GM19397 (cell line): ENCODE data around the gene YEATS4.

Experiments used
- ATAC-seq: cut with Tn5 transposase; IDR thresholded peaks from one replicate; pipeline ENCODE4 v1.9.1; 2021; ENCODE audit warnings: mild to moderate bottlenecking, moderate library complexity; ENCODE audit not compliant: unreplicated experiment

The YEATS4 gene

GRCh38 chr12:69341328-69341727 is 18.2 kb upstream of the YEATS4 start:
- ATAC-seq = no peak

DNA sequence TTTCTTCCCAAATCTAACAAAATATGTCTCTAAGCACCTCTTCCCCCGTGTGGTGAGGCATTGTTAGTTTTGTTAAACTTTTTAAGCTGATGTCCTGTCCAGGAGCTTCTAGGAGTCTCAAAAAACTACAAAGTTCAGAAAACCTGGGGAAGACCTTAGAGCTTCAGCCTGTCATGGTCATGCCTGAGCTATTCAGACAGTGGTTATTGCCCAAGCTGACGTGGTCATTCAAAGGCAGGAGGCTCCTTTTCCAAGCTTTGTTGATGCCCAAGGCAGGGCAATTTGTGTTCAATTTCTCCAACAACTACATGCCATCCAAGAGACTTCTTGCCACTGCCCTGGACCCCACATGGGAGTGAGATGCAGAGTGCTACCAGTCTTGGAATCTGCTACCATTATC is 17.1 kb upstream of the YEATS4 start:
- ATAC-seq = no peak

DNA sequence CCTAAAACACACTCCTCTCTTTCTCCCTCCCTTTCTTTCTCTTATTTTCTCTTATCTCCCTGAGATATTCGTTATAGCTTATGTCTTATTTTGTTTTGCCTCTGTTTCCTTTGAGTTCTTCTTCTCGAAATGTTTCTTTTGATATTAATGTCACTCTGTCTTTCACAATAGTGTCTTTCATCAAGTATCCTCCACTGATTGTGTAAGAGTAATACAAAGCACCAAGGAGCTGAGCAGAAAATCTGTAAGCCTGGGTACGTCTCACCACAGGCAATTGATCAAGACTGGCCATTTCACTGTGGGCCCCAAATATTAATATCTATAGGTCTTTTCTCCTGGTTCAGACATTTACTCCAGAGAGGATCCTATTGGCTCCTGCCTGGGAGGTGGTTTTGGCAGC is 16.2 kb upstream of the YEATS4 start:
- no peak for ATAC-seq

DNA sequence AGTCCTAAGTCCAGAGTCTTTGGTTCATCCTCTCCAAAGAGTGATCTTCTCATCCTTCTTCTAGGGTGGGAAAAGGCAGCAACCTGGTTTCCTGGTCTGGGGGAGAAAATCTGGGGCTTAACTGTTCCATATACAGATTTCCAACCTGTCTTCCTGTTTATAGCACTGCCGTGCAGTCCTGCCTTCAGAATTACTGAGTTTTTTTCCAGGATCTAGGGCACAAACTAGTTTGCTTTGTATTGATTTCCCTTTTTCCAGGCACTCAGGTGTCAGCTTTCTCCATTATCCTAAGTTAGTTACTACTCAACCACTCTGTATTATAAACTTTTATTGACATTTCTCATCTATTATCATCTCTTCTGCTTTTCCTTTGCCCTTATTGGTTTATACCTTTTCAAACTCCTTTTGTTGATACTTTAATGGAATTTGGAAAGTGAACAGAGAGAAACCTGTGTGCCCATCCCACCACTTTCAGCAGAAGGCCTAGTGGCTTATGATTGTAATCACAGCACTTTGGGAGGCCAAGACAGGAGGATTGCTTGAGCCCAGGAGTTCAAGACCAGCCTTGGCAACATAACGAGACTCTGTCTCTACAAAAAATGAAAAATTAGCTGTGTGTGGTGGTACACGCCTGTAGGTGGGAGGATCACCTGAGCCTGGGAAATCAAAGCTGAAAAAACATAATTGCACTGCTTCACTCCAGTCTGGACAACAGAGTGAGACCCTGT is 15.5 kb upstream of the YEATS4 start:
- no peak for ATAC-seq

- no peak for ATAC-seq
These were observed 14.5 kb upstream of the YEATS4 start for GRCh38 chr12:69345077-69345476.

GRCh38 chr12:69345742-69346141 is 13.8 kb upstream of the YEATS4 start:
- no peak for ATAC-seq

DNA sequence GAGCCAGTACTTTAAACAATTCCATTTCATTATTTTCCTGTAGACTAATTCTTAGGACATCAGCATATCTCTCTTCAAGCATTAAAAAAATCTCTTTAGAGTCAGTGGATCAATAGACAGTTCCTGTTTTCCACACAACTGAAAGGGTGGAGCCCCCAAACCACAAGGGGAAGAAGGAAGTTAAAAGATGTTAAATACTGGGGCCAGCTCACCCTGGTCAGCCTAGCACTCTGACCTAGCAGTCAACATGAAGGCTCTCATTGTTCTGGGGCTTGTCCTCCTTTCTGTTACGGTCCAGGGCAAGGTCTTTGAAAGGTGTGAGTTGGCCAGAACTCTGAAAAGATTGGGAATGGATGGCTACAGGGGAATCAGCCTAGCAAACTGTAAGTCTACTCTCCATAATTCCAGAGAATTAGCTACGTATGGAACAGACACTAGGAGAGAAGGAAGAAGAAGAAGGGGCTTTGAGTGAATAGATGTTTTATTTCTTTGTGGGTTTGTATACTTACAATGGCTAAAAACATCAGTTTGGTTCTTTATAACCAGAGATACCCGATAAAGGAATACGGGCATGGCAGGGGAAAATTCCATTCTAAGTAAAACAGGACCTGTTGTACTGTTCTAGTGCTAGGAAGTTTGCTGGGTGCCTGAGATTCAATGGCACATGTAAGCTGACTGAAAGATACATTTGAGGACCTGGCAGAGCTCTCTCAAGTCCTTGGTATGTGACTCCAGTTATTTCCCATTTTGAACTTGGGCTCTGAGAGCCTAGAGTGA is 11.2 kb upstream of the YEATS4 start, which contains the start of gene LYZ:
LYZ (plus strand) TSS at position 220 of the 777 bp plus-strand sequence; CDS start at position 248, 28 bp downstream.
- no peak for ATAC-seq

DNA sequence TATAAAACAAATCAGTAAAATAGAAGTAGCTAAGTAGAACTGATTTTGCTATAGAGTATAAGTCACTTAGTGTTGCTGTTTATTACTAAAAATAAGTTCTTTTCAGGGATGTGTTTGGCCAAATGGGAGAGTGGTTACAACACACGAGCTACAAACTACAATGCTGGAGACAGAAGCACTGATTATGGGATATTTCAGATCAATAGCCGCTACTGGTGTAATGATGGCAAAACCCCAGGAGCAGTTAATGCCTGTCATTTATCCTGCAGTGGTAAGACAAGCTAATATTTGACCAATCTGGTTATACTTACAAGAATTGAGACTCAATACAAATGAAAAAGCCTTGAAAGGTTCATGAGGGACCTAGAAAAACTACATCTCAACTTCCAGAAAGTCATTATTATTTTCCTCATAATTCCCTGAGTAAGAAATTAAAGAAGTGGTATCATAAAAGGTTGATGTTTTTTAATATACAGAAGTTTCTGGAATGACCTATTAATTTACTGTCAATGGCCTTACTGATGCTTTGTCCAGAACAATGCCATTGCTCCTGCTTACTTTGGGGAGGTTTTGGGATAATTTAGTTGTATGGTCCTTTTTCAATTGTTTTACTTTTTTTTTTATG is 9.4 kb upstream of the YEATS4 start:
- ATAC-seq = no peak

DNA sequence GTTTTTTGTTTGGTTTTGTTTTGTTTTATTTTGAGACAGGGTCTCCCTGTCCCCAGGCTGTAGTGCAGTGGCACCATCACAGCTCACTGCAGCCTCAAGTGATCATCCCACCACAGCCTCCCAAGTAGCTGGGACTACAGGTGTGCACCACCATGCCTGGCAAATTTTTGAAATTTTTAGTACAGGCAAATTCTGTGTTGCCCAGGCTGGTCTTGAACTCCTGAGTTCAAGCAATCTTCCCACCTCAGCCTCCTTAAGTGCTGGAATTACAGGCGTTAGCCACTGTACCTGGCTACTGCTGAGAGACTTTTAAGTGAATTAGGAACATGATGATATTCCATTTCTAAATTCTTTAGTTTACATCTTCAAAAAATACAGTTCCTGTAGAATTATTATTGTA is 8.8 kb upstream of the YEATS4 start:
- no peak for ATAC-seq

DNA sequence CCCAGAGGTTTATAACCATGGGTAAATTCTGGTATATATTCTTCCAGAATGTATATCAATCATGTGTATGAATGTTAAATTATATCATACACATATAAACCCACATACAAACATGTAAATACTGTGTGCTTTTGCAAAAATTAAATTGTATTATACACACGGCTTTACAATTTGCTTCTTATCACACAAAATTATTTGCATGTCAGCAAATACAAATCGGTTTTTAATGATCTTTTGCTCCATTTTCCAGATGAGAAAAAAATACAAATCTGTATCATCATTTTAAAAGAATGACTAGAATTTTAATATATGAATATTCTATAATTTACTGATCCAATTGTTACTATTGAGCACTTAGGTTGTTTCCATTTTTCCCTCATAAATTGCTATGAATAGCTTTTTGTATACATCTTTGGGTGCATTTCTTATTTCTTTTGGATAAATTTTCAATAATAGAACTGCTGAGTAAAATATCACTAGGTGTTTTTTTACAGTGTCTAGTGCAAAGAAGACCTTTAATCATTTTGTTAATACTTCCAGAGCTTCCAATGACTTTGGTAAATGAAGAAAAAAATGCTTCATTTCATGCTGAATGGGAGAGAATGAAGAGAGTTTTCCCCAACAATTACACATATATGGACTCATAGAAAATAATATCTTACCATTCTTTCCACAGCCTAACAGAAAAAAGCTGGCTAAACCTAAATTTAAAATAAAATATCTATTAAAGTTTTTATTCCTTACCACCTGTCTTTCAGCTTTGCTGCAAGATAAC is 7.9 kb upstream of the YEATS4 start:
- no peak for ATAC-seq

- no peak for ATAC-seq
These were observed 6.6 kb upstream of the YEATS4 start for GRCh38 chr12:69352904-69353303.

- no peak for ATAC-seq
These were observed 5.4 kb upstream of the YEATS4 start for GRCh38 chr12:69354172-69354555.

GRCh38 chr12:69354556-69355187 is 4.9 kb upstream of the YEATS4 start:
- ATAC-seq = no peak

DNA sequence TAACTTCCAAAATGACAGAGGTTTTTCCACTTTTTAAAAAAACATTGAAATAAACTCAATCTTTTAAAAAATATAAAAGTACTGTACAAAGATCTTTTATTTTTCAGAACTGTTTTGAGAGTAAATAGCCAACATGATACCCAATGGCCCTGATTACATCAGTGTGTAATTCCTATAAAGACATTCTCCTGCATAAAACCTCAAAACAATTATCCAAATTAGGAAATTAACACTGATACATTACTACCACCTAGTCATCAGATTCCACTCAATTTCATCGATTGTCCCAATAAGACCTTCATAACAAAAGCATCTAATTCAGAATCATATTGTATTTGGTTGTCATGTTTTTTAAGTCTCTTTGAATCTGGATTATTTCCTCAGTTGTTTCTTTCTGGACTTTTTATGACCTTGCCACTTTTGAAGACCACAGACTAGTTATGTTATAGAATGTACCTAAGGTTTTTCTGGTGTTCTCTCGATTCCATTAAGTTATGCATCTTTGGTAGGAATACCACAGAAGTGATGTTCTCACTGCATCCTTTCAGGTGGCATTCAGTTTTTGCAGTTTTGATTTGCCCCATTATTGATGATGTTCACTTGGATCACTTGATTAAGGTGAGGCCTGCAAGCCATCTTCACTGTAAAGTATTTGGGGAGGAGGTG is 4.0 kb upstream of the YEATS4 start:
- no peak for ATAC-seq

GRCh38 chr12:69360348-69360672 is 767 bp downstream of the YEATS4 start:
- ATAC-seq = no peak

DNA sequence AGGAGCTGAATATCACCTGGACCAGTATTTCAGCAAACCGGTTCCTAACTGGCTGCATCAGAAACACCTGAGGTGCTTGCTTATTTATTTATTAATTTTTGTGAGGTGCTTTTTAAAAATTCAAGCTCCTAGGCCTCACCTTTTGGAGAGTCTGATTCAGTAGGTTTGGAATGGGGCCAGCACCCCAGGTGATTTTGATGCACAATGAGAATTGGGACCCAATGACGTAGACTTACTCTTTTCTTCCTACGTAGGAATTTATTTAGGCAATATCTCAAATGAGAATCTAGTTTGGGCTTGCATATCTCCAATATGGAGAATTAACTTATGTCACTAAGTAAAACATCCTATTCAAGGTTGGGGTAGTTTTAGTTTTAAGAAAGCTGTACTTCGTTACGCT is 7.3 kb downstream of the YEATS4 start:
- ATAC-seq = no peak

- no peak for ATAC-seq
These were observed 8.6 kb downstream of the YEATS4 start for GRCh38 chr12:69368171-69368570.

- no peak for ATAC-seq
These were observed 23.5 kb downstream of the YEATS4 start for GRCh38 chr12:69383074-69383473.

GRCh38 chr12:69385038-69385437 is 25.5 kb downstream of the YEATS4 start:
- no peak for ATAC-seq

DNA sequence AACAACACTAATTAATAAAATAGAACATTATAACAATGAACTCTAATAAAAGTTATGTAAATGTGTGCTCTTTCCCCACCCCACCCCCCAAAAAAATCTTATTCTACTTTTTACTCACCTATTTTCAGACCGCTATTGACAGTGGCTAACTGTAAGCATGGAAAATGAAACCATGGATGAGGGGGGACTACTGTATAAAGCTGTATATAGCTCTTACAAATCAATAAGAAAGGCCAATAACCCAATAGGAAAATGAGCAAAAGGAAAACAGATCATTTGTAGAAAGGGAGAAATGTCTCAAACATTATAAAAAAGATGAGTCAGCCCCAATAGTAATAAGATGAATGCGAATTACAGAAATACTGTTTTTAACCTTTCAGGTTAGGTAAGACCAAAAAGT is 27.4 kb downstream of the YEATS4 start:
- ATAC-seq = no peak
